Stomach smooth muscle (tissue), 2 donors: Measurements from ENCODE around the gene PZP.
"Not testable (repeated sequence)": the region's sequence is repeated elsewhere in the genome, so short reads cannot be mapped to it uniquely, and the experiment has no call there.

ENCODE experiments used
- H3K27ac ChIP-seq: one replicate; pipeline ENCODE4 v1.7.0; 2013; ENCODE audit warnings: mild to moderate bottlenecking, low read length, inconsistent platforms
- H3K27me3 ChIP-seq, 2 donors: one replicate each; pipeline ENCODE4 v1.7.0; 2013; ENCODE audit warnings: low read length in 2 of 2; ENCODE audit not compliant: insufficient read depth in 2 of 2, control insufficient read depth in 1 of 2
- H3K36me3 ChIP-seq, 2 donors: one replicate each; pipeline ENCODE4 v1.7.0; 2013; ENCODE audit warnings: low read length in 2 of 2; ENCODE audit not compliant: control insufficient read depth in 2 of 2, insufficient read depth in 2 of 2
- H3K4me1 ChIP-seq: one replicate; pipeline ENCODE4 v1.7.0; 2013; ENCODE audit warnings: low read length; ENCODE audit not compliant: control insufficient read depth, insufficient read depth
- H3K4me3 ChIP-seq, 2 donors: one replicate each; pipeline ENCODE4 v1.7.0; 2013; ENCODE audit warnings: low read length in 2 of 2
- H3K9ac ChIP-seq, 2 donors: one replicate each; pipeline ENCODE4 v1.7.0; 2013; ENCODE audit warnings: low read length in 2 of 2, mild to moderate bottlenecking in 1 of 2
- H3K9me3 ChIP-seq, 2 donors: one replicate each; pipeline ENCODE4 v1.7.0; 2013; ENCODE audit warnings: low read length in 2 of 2; ENCODE audit not compliant: control insufficient read depth in 2 of 2
- donor health status: healthy.
- donor health status: Pancreatic carcinoma.

The PZP gene

GRCh38 chr12:9240776-9241175, 32.6 kb upstream of the PZP start:
- H3K27me3 ChIP-seq = no peaks in the 10 kb centered on the region
- no peaks in the 10 kb centered on the region for H3K4me1 ChIP-seq
- H3K9ac ChIP-seq = no peak overlapping the region
- no peak overlapping the region for H3K4me3 ChIP-seq
- H3K9me3 ChIP-seq = no peaks in the 10 kb centered on the region
- H3K27ac ChIP-seq = no peak overlapping the region
- no peaks in the 10 kb centered on the region for H3K36me3 ChIP-seq

GRCh38 chr12:9240004-9240635, 31.9 kb upstream of the PZP start:
- not testable (repeated sequence) for H3K9me3 ChIP-seq, H3K27ac ChIP-seq, H3K4me1 ChIP-seq, H3K27me3 ChIP-seq, H3K36me3 ChIP-seq
- H3K4me3 ChIP-seq = peak overlapping the region; percentile 42 to 62
- H3K9ac ChIP-seq = peak overlapping the region; percentile 16 to 21

GRCh38 chr12:9237286-9237685, 29.1 kb upstream of the PZP start:
- no peak overlapping the region for H3K9ac ChIP-seq
- no peak overlapping the region for H3K4me3 ChIP-seq
- no peaks in the 10 kb centered on the region for H3K4me1 ChIP-seq
- H3K27ac ChIP-seq = no peak overlapping the region
- H3K36me3 ChIP-seq = no peaks in the 10 kb centered on the region
- H3K9me3 ChIP-seq = no peaks in the 10 kb centered on the region
- H3K27me3 ChIP-seq = no peaks in the 10 kb centered on the region

DNA sequence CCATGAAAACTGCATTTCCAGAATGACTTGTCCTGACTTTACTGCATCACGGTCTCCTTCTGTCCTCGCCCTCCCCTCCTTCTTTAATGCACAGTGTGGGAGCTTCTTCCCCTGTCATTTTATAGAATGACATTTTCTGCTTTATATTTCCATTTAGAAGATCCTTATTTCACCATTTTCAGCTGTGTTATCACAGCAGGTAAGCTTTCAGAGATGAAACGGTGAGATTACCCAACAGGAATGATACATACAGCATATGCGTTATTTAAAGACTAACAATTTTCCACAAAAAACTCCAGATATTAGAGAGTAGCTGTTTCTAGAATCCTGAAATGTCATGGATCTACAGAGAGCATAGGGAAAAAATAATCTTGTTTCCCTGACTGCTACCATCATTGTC, 27.3 kb upstream of the PZP start:
- no peaks in the 10 kb centered on the region for H3K27me3 ChIP-seq

GRCh38 chr12:9227950-9228349, 19.8 kb upstream of the PZP start:
- Histone ChIP-seq H3K9me3 (no peaks in the 10 kb centered on the region), H3K9ac (no peak overlapping the region), H3K36me3 (no peaks in the 10 kb centered on the region), H3K27ac (no peak overlapping the region), H3K27me3 (no peaks in the 10 kb centered on the region), H3K4me3 (no peak overlapping the region), H3K4me1 (no peaks in the 10 kb centered on the region)

More for the DNA sequence above, 27.3 kb upstream of the PZP start:
- H3K9me3 ChIP-seq = no peaks in the 10 kb centered on the region
- H3K4me1 ChIP-seq = no peaks in the 10 kb centered on the region
- no peak overlapping the region for H3K4me3 ChIP-seq
- H3K27ac ChIP-seq = no peak overlapping the region
- no peak overlapping the region for H3K9ac ChIP-seq
- no peaks in the 10 kb centered on the region for H3K36me3 ChIP-seq

- no peak overlapping the region for H3K9ac ChIP-seq
- H3K27ac ChIP-seq = no peak overlapping the region
- H3K4me3 ChIP-seq = no peak overlapping the region
- no peaks in the 10 kb centered on the region for H3K9me3 ChIP-seq
- H3K27me3 ChIP-seq = no peaks in the 10 kb centered on the region
- H3K36me3 ChIP-seq = no peaks in the 10 kb centered on the region
- H3K4me1 ChIP-seq = no peaks in the 10 kb centered on the region
Observed at GRCh38 chr12:9223830-9224229, 15.6 kb upstream of the PZP start.

DNA sequence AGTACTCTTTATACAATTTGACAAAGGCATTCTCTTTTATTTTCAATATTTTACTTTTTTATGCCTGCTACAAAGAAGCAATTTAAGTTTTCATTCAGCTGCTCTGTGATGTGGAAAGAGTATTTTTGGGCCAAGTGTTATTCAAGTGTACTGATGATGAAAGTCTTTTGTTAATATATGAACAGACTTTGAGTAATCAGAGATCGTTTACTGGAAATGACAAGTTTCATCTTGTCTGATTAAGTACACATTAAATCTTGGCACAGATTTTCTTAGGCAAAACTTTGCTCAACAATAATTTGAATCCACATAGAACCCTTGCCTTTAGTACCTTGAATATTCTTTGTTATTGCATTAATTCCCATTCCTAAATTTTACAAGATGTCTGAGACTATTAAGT, 13.3 kb upstream of the PZP start:
- no peak overlapping the region for H3K4me3 ChIP-seq
- H3K36me3 ChIP-seq = no peaks in the 10 kb centered on the region
- no peaks in the 10 kb centered on the region for H3K4me1 ChIP-seq
- H3K27me3 ChIP-seq = no peaks in the 10 kb centered on the region
- no peak overlapping the region for H3K27ac ChIP-seq
- no peak overlapping the region for H3K9ac ChIP-seq
- H3K9me3 ChIP-seq = no peaks in the 10 kb centered on the region

- H3K36me3 ChIP-seq, H3K4me1 ChIP-seq, H3K27me3 ChIP-seq, H3K4me3 ChIP-seq, H3K27ac ChIP-seq, H3K9me3 ChIP-seq, H3K9ac ChIP-seq: not testable (repeated sequence)
Observed at GRCh38 chr12:9221011-9221410, 12.8 kb upstream of the PZP start.

DNA sequence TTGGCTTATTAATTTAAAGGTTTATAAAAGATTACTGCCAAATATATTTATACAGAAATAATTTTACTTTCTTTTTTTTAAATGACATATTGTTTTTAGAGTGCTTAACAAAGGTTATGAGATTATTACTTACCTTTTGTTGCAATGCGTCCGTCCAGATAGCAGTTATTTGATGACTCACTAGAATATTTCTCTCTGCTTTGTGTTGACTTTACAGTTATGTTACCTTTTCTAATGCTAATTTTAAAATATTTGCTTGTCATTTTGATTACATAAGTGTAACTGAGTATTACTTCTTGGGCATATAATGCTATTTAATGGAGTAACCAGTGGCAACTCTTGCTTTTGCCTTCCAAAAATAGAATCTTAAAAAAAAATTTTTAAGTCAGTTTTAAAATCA, 6.3 kb upstream of the PZP start:
- Histone ChIP-seq H3K4me3 (no peak overlapping the region), H3K36me3 (no peaks in the 10 kb centered on the region), H3K9ac (no peak overlapping the region), H3K27ac (no peak overlapping the region), H3K4me1 (no peaks in the 10 kb centered on the region), H3K27me3 (no peaks in the 10 kb centered on the region), H3K9me3 (no peaks in the 10 kb centered on the region)

GRCh38 chr12:9211687-9212086, 3.5 kb upstream of the PZP start:
- Histone ChIP-seq H3K27me3 (no peaks in the 10 kb centered on the region), H3K4me1 (no peaks in the 10 kb centered on the region), H3K36me3 (no peaks in the 10 kb centered on the region), H3K4me3 (no peak overlapping the region), H3K27ac (no peak overlapping the region), H3K9ac (no peak overlapping the region), H3K9me3 (no peaks in the 10 kb centered on the region)

DNA sequence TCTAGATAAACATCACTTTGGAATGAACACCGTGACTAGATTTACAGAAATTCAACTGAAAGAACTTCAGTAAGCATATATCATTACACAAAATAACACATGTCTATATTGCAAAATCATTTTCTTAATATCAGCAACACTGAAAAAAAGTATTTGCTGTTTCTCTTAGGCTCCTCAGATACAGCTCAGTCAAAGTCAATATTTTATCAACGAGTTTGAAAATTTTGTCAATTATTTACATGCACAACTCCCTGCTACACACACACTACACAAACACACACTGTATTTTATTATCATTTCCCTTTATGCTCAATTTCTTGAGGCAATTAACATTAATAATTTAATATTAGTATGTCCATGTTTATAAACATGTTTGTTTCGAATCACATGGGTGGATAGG, 3.8 kb downstream of the PZP start:
- no peaks in the 10 kb centered on the region for H3K9me3 ChIP-seq
- no peaks in the 10 kb centered on the region for H3K4me1 ChIP-seq
- no peak overlapping the region for H3K27ac ChIP-seq
- no peak overlapping the region for H3K9ac ChIP-seq
- H3K27me3 ChIP-seq = no peaks in the 10 kb centered on the region
- no peak overlapping the region for H3K4me3 ChIP-seq
- no peaks in the 10 kb centered on the region for H3K36me3 ChIP-seq
